ENCODE measurements around the gene SDR42E1.

SDR42E1 gene

DNA sequence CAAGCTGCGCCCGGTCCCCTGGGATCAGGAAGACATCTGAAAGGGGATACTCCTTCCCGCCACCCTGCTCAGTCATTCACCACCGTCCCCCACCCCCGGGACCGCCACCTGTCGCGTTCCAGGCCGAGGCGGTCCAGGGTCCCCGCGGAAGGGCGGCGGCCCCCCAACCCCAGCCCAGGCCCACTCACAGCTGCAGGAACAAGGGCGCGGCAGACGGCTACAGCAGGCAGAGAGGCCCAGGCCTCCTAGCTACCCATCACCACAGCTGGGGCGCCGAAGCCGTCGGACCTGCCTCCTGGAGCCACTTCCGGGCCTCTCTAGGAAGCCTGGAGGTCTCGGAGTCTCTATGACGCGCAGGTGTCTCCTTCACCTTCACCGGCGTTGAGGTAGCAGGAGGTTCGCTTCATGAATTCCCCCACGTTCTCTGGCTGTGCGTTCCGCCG lies at the start of gene SDR42E1:
SDR42E1 (minus strand) TSS at position 272 of the 443 bp plus-strand sequence. CDS start 10,612 bp downstream, outside the sequence.
- Histone ChIP-seq H3K27me3 (no peaks in the 10 kb centered on the region), H3K4me1 (no peaks in the 10 kb centered on the region), H4K20me1 (no peaks in the 10 kb centered on the region), H3K9ac (no peak within 1 kb of the TSS), H3K27ac (no peak within 1 kb of the TSS), H3K36me3 (no peaks in the 10 kb centered on the region), H3K4me2 (no peak within 1 kb of the TSS), H3K9me3 (peaks cover 58% of the 10 kb centered on the region), H3K4me3 (no peak within 1 kb of the TSS)
- no peak for TF ChIP-seq Cebpa-rat (IDR thresholded peaks at IDR 0.05)

DNA sequence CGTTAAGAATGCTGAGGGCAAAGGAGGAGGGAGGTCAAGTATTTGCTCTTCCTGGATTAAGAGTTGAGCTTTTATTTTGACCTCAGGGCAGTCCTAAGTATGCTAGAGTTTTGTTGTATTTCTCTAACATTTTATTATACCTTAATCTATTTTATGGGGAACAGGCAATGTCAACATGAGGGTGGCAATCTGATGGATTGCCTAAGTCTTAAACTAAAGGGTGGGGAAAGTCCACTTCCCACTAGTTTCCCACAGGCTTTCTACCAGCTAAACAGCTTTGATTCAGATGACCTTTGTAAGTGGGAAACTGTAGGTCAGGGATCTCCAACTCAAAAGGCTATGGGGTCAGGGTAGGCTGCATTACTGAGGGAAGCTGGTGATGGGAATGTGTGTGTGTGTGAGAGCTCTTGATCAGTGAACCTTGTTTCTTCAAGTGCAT lies 48.7 kb upstream of the SDR42E1 start:
- Histone ChIP-seq H3K4me1 (no peaks in the 10 kb centered on the region), H3K9ac (no peak overlapping the region)
- no peak for TF ChIP-seq Cebpa-rat (IDR thresholded peaks at IDR 0.05)

GRCh38 chr16:82059161-82059982 lies 48.1 kb upstream of the SDR42E1 start:
- H3K36me3 ChIP-seq: no peaks in the 10 kb centered on the region
- H3K9me3 ChIP-seq: no peaks in the 10 kb centered on the region
- no peaks in the 10 kb centered on the region for H3K4me1 ChIP-seq
- H3K27ac ChIP-seq: no peak overlapping the region
- H4K20me1 ChIP-seq: no peaks in the 10 kb centered on the region
- H3K4me2 ChIP-seq: no peak overlapping the region
- TF ChIP-seq Cebpa-rat (IDR thresholded peaks at IDR 0.05): no peak
- H3K27me3 ChIP-seq: no peaks in the 10 kb centered on the region
- H3K9ac ChIP-seq: no peak overlapping the region
- no peak overlapping the region for H3K4me3 ChIP-seq

More for the DNA sequence above, 48.7 kb upstream of the SDR42E1 start:
- H4K20me1 ChIP-seq: no peaks in the 10 kb centered on the region
- no peaks in the 10 kb centered on the region for H3K27me3 ChIP-seq
- no peak overlapping the region for H3K27ac ChIP-seq
- no peaks in the 10 kb centered on the region for H3K36me3 ChIP-seq
- no peak overlapping the region for H3K4me2 ChIP-seq
- no peaks in the 10 kb centered on the region for H3K9me3 ChIP-seq
- no peak overlapping the region for H3K4me3 ChIP-seq

DNA sequence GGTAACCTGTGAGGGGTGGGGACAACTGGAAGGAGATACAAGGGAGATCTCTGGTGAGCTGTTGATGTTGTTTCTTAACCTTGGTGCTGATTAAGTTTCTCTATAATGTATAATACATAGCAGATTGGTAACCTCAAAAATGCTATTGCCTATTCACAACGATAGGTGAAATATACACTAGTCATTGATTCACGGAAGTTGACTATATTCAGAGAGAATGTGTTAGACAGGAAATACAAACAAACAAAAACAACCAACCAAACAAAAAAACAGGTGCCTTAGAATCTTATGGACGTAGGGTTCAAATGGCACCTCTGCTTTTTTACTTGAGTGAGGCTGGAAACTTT lies 45.3 kb upstream of the SDR42E1 start:
- H3K4me1 ChIP-seq: no peaks in the 10 kb centered on the region
- H3K27me3 ChIP-seq: no peaks in the 10 kb centered on the region

DNA sequence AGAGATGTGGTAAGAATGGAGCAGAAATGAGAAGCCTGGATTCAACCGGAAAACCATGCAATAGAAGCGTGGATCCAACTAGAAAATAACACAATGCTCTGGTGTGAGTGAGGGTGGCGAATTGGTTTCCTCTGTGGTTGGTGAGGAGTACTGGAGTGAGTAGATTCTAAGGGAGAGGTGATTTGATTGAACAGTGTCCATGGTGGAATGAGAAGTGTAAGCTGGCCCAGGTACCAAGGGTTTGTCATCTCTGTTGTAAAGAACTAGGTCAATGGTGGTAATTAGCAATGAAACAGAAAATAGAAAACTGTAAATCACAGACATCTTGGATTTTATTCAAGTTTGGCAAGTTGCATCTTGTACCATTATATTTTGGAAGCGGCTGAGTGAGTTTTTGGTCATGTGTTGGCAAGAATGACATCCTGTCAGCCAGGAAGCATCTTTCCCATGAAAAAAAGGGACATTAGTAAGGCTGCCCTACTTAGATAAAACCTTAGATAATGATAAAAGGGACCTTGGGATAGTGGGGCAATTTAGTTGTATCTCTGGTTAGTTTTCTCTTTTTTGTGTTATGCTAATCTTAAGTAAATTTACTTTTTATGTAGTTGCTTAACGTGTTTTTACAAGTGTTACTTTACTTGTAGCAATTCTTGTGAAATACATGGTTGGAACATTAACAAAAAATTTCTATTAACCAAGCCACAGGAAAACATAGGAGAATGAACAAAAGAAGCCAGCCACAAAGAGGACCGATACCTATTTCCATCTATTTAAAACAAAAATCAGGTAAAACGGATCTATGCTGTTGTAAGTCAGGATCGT lies 44.7 kb upstream of the SDR42E1 start:
- TF ChIP-seq Cebpa-rat (IDR thresholded peaks at IDR 0.05): no peak
- Histone ChIP-seq H3K9me3 (no peaks in the 10 kb centered on the region), H3K27me3 (no peaks in the 10 kb centered on the region), H3K4me2 (no peak overlapping the region), H3K4me3 (no peak overlapping the region), H3K4me1 (no peaks in the 10 kb centered on the region), H3K9ac (no peak overlapping the region), H3K36me3 (no peaks in the 10 kb centered on the region), H3K27ac (no peak overlapping the region), H4K20me1 (no peaks in the 10 kb centered on the region)

More for the DNA sequence above, 45.3 kb upstream of the SDR42E1 start:
- no peak overlapping the region for H3K27ac ChIP-seq
- no peaks in the 10 kb centered on the region for H4K20me1 ChIP-seq
- TF ChIP-seq Cebpa-rat (IDR thresholded peaks at IDR 0.05): no peak
- H3K9ac ChIP-seq: no peak overlapping the region
- H3K36me3 ChIP-seq: no peaks in the 10 kb centered on the region
- no peak overlapping the region for H3K4me3 ChIP-seq
- H3K4me2 ChIP-seq: no peak overlapping the region
- H3K9me3 ChIP-seq: no peaks in the 10 kb centered on the region

GRCh38 chr16:82055117-82055516 lies 43.8 kb upstream of the SDR42E1 start:
- Histone ChIP-seq H3K36me3 (no peaks in the 10 kb centered on the region), H3K9me3 (no peaks in the 10 kb centered on the region), H3K27me3 (no peaks in the 10 kb centered on the region), H3K4me3 (no peak overlapping the region), H3K4me2 (no peak overlapping the region), H4K20me1 (no peaks in the 10 kb centered on the region), H3K4me1 (no peaks in the 10 kb centered on the region), H3K9ac (no peak overlapping the region), H3K27ac (no peak overlapping the region)
- no peak for TF ChIP-seq Cebpa-rat (IDR thresholded peaks at IDR 0.05)

GRCh38 chr16:82051656-82052055 lies 40.4 kb upstream of the SDR42E1 start:
- no peak overlapping the region for H3K9ac ChIP-seq
- no peaks in the 10 kb centered on the region for H4K20me1 ChIP-seq
- no peaks in the 10 kb centered on the region for H3K9me3 ChIP-seq
- no peak overlapping the region for H3K27ac ChIP-seq
- no peak overlapping the region for H3K4me2 ChIP-seq
- H3K27me3 ChIP-seq: no peaks in the 10 kb centered on the region
- no peaks in the 10 kb centered on the region for H3K36me3 ChIP-seq
- no peak for TF ChIP-seq Cebpa-rat (IDR thresholded peaks at IDR 0.05)
- H3K4me3 ChIP-seq: no peak overlapping the region
- no peaks in the 10 kb centered on the region for H3K4me1 ChIP-seq

GRCh38 chr16:82050909-82051357 lies 39.7 kb upstream of the SDR42E1 start:
- Histone ChIP-seq H3K4me1 (no peaks in the 10 kb centered on the region), H3K9ac (no peak overlapping the region), H3K4me2 (no peak overlapping the region), H3K9me3 (no peaks in the 10 kb centered on the region), H4K20me1 (no peaks in the 10 kb centered on the region), H3K36me3 (no peaks in the 10 kb centered on the region), H3K27me3 (no peaks in the 10 kb centered on the region), H3K27ac (no peak overlapping the region), H3K4me3 (no peak overlapping the region)
- no peak for TF ChIP-seq Cebpa-rat (IDR thresholded peaks at IDR 0.05)

- Histone ChIP-seq H3K36me3 (no peaks in the 10 kb centered on the region), H3K9ac (no peak overlapping the region), H3K27me3 (no peaks in the 10 kb centered on the region), H4K20me1 (no peaks in the 10 kb centered on the region), H3K4me3 (no peak overlapping the region), H3K27ac (no peak overlapping the region), H3K9me3 (no peaks in the 10 kb centered on the region), H3K4me2 (no peak overlapping the region), H3K4me1 (no peaks in the 10 kb centered on the region)
- no peak for TF ChIP-seq Cebpa-rat (IDR thresholded peaks at IDR 0.05)
Observed at GRCh38 chr16:82050506-82050905, 39.2 kb upstream of the SDR42E1 start.

DNA sequence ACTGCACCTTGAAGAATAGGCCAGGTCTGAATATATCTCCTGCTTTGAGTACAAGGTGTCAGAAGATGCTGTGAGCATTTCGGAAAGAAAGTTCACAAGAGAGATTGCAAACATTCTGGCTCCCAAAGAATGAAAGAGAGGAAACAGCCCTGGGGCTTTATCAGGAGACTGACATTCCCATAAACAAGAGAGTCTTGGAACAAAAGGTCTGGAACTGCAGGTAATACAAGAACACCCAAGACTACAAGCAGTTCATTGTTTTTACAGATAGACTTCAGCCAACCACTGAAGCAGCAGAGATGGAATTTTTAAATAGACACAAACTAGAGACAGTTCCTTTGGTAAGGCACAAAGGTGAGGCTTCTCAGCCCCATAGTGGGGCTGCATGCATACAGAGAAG lies 38.2 kb upstream of the SDR42E1 start:
- Histone ChIP-seq H3K27me3 (no peaks in the 10 kb centered on the region), H3K4me2 (no peak overlapping the region), H3K9ac (no peak overlapping the region), H3K4me1 (no peaks in the 10 kb centered on the region), H3K36me3 (no peaks in the 10 kb centered on the region), H3K9me3 (no peaks in the 10 kb centered on the region), H3K4me3 (no peak overlapping the region), H3K27ac (no peak overlapping the region), H4K20me1 (no peaks in the 10 kb centered on the region)
- TF ChIP-seq Cebpa-rat (IDR thresholded peaks at IDR 0.05): no peak
